Measurements from ENCODE around the gene SMYD3.
A peak's percentile ranks its signal among the peaks of the same experiment; 100 is the strongest.

- peak in 2 of 3 experiments; percentile 6 to 15; a peak in 2 of 6 replicates for TF ChIP-seq CTCF (IDR thresholded peaks at IDR 0.05 in 2 of 3, conservative IDR thresholded peaks at IDR 0.05 in 1 of 3; ENCODE audit: control insufficient read depth in 2 of 3, extremely low read depth in 1 of 3, insufficient read depth in 1 of 3, low read depth in 3 of 3, low read length in 3 of 3)
- TF ChIP-seq TCF7 (IDR thresholded peaks at IDR 0.05; ENCODE audit: borderline replicate concordance) = peak; percentile 79
- no peak for TF ChIP-seq ASH2L (IDR thresholded peaks at IDR 0.05; ENCODE audit: borderline replicate concordance, low read depth)
- peak; percentile 85 to 90 for TF ChIP-seq EP300 (IDR thresholded peaks at IDR 0.05; ENCODE audit: borderline replicate concordance in 1 of 2, control insufficient read depth in 1 of 2, low read depth in 2 of 2, low read length in 2 of 2)
- peak; percentile 41 for TF ChIP-seq MEF2B (IDR thresholded peaks at IDR 0.05; ENCODE audit: partially characterized antibody, poor library complexity, severe bottlenecking)
- TF ChIP-seq REST (IDR thresholded peaks at IDR 0.05; ENCODE audit: low read depth, low read length) = no peak
- TF ChIP-seq SP1 (IDR thresholded peaks at IDR 0.05; ENCODE audit: low read depth, low read length) = no peak
- TF ChIP-seq ATF3 (IDR thresholded peaks at IDR 0.05; ENCODE audit: borderline replicate concordance, extremely low read depth, low read depth, low read length) = no peak
These were observed 177.2 kb downstream of the SMYD3 start for GRCh38 chr1:246329900-246330299.
